Sigmoid colon (tissue), 4 donors: ENCODE measurements around the gene ANO1.

Source experiments
- CTCF ChIP-seq, 4 experiments: fragments of 450-650 bp in 3 of 4; fragments of 200-600 bp in 1 of 4; IDR thresholded peaks; one replicate each; pipeline ENCODE4 v1.5.1; 2016 to 2019; ENCODE audit warnings: antibody characterized with exemption in 4 of 4, mild to moderate bottlenecking in 3 of 4, moderate library complexity in 2 of 4
- EP300 ChIP-seq, 4 donors: sonication (generic); formaldehyde crosslinking; IDR thresholded peaks; one replicate each; pipeline ENCODE4 v1.6.1; 2017; ENCODE audit warnings: antibody characterized with exemption in 4 of 4
- POLR2A ChIP-seq, 2 donors: fragments of 450-650 bp; IDR thresholded peaks; one replicate each; pipeline ENCODE4 v1.6.1; 2016; ENCODE audit warnings: antibody characterized with exemption in 2 of 2, mild to moderate bottlenecking in 2 of 2, moderate library complexity in 2 of 2

GRCh38 chr11:70091638-70092037 lies 13.5 kb downstream of the ANO1 start:
- TF ChIP-seq CTCF (IDR thresholded peaks at IDR 0.05) (no peak), POLR2A (IDR thresholded peaks at IDR 0.05) (no peak), EP300 (IDR thresholded peaks at IDR 0.05) (no peak)
